ENCODE data around the gene NDFIP2. TPM values are rescaled to one million over a fixed set of nuclear protein-coding genes. Genes with fewer than 3 reads are reported as not detected.

The NDFIP2 gene
- total and polyA plus RNA-seq, 7 donors, result 14.7 to 48.2 (median 28.3) TPM

DNA sequence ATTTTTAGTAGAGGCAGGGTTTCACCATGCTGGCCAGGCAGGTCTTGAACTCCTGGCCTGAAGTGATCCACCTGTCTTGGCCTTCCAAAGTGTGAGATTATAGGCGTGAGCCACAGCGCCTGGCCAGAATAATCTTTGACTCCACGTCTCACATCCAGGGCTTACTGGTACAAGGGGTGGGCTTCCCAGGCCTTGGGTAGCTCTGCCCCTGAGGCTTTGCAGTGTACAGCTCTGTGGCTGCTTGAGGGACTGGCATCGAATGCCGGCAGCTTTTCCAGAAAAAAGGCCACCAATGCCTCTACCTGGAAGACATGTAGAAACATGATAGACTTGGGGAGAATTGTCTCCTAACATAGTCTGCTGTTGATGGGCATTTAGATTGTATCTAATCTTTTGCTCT lies 57.8 kb downstream of the NDFIP2 start:
- DNase-seq, result no peak
- no peak overlapping the region for H3K4me3 ChIP-seq
- H3K27ac ChIP-seq, result no peak overlapping the region
- ATAC-seq, result no peak
- WGBS, 3 donors, result 88 to 96% (median 89%) methylated on average over 5 of the region's 5 CpGs
- TF ChIP-seq, protein P1, sequence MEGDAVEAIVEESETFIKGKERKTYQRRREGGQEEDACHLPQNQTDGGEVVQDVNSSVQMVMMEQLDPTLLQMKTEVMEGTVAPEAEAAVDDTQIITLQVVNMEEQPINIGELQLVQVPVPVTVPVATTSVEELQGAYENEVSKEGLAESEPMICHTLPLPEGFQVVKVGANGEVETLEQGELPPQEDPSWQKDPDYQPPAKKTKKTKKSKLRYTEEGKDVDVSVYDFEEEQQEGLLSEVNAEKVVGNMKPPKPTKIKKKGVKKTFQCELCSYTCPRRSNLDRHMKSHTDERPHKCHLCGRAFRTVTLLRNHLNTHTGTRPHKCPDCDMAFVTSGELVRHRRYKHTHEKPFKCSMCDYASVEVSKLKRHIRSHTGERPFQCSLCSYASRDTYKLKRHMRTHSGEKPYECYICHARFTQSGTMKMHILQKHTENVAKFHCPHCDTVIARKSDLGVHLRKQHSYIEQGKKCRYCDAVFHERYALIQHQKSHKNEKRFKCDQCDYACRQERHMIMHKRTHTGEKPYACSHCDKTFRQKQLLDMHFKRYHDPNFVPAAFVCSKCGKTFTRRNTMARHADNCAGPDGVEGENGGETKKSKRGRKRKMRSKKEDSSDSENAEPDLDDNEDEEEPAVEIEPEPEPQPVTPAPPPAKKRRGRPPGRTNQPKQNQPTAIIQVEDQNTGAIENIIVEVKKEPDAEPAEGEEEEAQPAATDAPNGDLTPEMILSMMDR (IDR thresholded peaks at IDR 0.05), result no peak
- H3K9me3 ChIP-seq, result no peaks in the 10 kb centered on the region
- intact Hi-C loops (cut with DNase I), result loop anchor here in 1 of 2 donors (10.0 kb wide), 1 partner anchor 54 kb away; the partner anchor contains the start of gene NDFIP2
- H3K27me3 ChIP-seq (ENCODE audit: insufficient read depth in 3 of 3, low read length in 2 of 3), result no peaks in the 10 kb centered on the region
- peaks cover 0 to 12% of the 10 kb centered on the region in 2 donors for H3K36me3 ChIP-seq (ENCODE audit: insufficient read depth in 1 of 2, low read depth in 1 of 2)
- peaks cover 3% of the 10 kb centered on the region for H3K4me1 ChIP-seq

DNA sequence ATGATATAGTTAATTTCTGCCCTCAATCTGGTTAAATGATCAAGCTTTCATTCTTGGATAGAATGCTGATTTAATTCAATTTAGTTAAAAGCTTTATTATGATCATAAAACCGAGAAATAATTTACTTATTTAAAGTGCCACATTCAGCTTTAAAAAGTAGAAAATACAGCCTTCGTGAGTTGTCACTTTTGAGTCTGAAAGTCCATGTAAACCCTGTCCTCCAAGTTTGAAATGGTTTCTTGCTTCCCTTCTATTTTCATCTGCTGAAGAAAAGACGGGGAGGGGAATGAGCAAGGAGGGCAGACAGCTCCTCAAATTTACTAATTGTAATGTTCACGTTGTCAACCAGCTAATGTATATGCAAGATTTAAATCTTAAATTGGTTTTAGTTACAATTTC lies 59.5 kb downstream of the NDFIP2 start:
- intact Hi-C loops (cut with DNase I), result loop anchor here in 1 of 2 donors (2.0 kb wide), 1 partner anchor 116 kb away; no protein-coding TSS in a partner anchor
- Histone ChIP-seq H3K9me3 (no peaks in the 10 kb centered on the region), H3K4me1 (peaks cover 3% of the 10 kb centered on the region), H3K36me3 (ENCODE audit: insufficient read depth in 1 of 2, low read depth in 1 of 2) (peaks cover 0 to 12% of the 10 kb centered on the region in 2 donors), H3K4me3 (no peak overlapping the region), H3K27me3 (ENCODE audit: insufficient read depth in 3 of 3, low read length in 2 of 3) (no peaks in the 10 kb centered on the region), H3K27ac (no peak overlapping the region)
- TF ChIP-seq, protein P1 (IDR thresholded peaks at IDR 0.05), result no peak
- WGBS, 3 donors, result 68 to 80% (median 77%) methylated on average over 4 of the region's 4 CpGs
- DNase-seq (no peak), ATAC-seq (no peak)

DNA sequence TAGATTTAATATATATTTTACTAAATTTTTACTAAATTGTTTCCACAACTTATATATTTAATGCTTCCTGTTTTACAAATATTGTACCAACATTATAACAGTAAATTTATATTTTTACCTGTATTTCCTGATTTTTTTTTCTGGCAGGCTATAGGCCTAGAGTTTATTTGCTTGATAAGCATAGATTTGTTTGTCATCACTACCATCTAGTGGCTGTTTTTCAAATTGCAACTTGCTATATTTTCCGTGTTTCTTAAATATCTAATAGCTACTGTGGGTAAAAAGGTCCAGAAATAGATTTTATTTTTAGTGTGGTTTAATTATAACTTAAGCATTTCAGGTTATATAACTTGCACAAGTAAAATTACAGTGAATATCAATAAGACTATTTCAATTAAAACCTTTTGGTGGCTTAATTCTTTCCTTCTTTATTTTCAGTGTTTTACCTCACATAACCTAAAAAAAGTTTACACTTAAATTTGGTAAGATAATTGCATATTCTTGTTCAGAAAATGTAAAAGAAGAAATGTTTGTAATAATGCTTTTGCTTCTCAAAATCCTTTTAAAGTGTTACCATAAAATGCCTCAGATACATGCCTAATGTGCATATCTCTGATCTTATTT lies 60.6 kb downstream of the NDFIP2 start:
- H3K4me3 ChIP-seq, result no peak overlapping the region
- intact Hi-C loops (cut with DNase I), result loop anchor here (1.0 to 2.0 kb wide), 2 partner anchors 117 kb away; no protein-coding TSS in a partner anchor
- no peak overlapping the region for H3K27ac ChIP-seq
- H3K27me3 ChIP-seq (ENCODE audit: insufficient read depth in 3 of 3, low read length in 2 of 3), result no peaks in the 10 kb centered on the region
- H3K9me3 ChIP-seq, result no peaks in the 10 kb centered on the region
- DNase-seq (no peak), ATAC-seq (peak in 3 of 4 donors; percentile 56 to 80 (median 59))
- WGBS, 3 donors, result 0 to 5% (median 2%) methylated on average over 1 of the region's 1 CpG
- H3K36me3 ChIP-seq (ENCODE audit: insufficient read depth in 1 of 2, low read depth in 1 of 2), result peaks cover 0 to 12% of the 10 kb centered on the region in 2 donors
- peaks cover 3% of the 10 kb centered on the region for H3K4me1 ChIP-seq
- TF ChIP-seq, protein P1 (IDR thresholded peaks at IDR 0.05), result peak; percentile 94

DNA sequence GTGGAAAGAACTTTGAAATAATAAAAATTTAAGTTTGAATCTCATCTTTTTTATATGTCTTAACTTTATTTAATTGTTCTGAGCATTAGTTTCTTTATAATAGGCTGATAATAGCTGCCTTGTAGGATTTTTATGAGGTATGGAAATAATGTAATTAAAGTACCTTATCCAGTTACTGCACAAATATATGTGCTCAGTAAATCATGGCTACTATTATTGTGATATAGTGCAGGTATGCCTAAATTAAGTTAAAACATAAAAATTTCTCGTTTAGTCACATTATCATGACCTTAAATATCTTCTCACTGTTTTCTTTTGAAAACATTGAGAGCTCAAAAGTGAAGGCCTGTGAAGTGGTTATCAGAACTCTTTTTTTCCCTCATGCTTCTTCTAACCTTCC lies 62.9 kb downstream of the NDFIP2 start:
- Histone ChIP-seq H3K27me3 (ENCODE audit: insufficient read depth in 3 of 3, low read length in 2 of 3) (no peaks in the 10 kb centered on the region), H3K36me3 (ENCODE audit: insufficient read depth in 1 of 2, low read depth in 1 of 2) (peaks cover 0 to 12% of the 10 kb centered on the region in 2 donors), H3K4me1 (peaks cover 3% of the 10 kb centered on the region), H3K27ac (no peak overlapping the region), H3K9me3 (no peaks in the 10 kb centered on the region), H3K4me3 (no peak overlapping the region)
- no peak for DNase-seq
- intact Hi-C loops (cut with DNase I), result no loop called here
- no peak for ATAC-seq
- 74 to 83% (median 81%) methylated on average over 1 of the region's 1 CpG for WGBS, 3 donors
- TF ChIP-seq, protein P1 (IDR thresholded peaks at IDR 0.05), result no peak

Measured in psoas muscle (tissue), 8 donors.